SK-N-SH treated with all-trans-retinoic acid at 6 μM for 48 hours (cell line): ENCODE data around the gene ATF6.

Experiments used
- ARNTL ChIP-seq: fragments of 450-650 bp; formaldehyde crosslinking; IDR thresholded peaks from 2 replicates; pipeline ENCODE4 v1.5.0; 2020; ENCODE audit warnings: low read depth, mild to moderate bottlenecking, moderate library complexity, borderline replicate concordance
- ESRRG ChIP-seq: fragments of 250-450 bp; sonication (Bioruptor Pico); IDR thresholded peaks from 2 replicates; pipeline ENCODE4 v1.6.1; 2021; ENCODE audit warnings: mild to moderate bottlenecking
- ISL1 ChIP-seq: fragments of 250-450 bp; sonication (Bioruptor Pico); IDR thresholded peaks from 2 replicates; pipeline ENCODE4 v2.1.2; 2022; ENCODE audit warnings: mild to moderate bottlenecking, moderate library complexity
- POU6F1 ChIP-seq: fragments of 250-450 bp; sonication (Bioruptor Pico); IDR thresholded peaks from 2 replicates; pipeline ENCODE4 v1.8.0; 2021; ENCODE audit warnings: low read depth, mild to moderate bottlenecking, moderate library complexity, borderline replicate concordance
- PPARA ChIP-seq: fragments of 250-450 bp; sonication (Bioruptor Pico); IDR thresholded peaks from 2 replicates; pipeline ENCODE4 v1.5.0; 2020; ENCODE audit warnings: mild to moderate bottlenecking, borderline replicate concordance
- RARB ChIP-seq: fragments of 250-450 bp; sonication (Bioruptor Pico); IDR thresholded peaks from 2 replicates; pipeline ENCODE4 v1.8.0; 2021; ENCODE audit warnings: mild to moderate bottlenecking, moderate library complexity
- TOX ChIP-seq: fragments of 250-450 bp; sonication (Bioruptor Pico); IDR thresholded peaks from 2 replicates; pipeline ENCODE4 v1.8.0; 2021; ENCODE audit warnings: mild to moderate bottlenecking, moderate library complexity, borderline replicate concordance
- ZNF565 ChIP-seq: fragments of 450-650 bp; formaldehyde crosslinking; conservative IDR thresholded peaks from 2 replicates; pipeline ENCODE4 v1.5.0; 2020; ENCODE audit warnings: low read depth, mild to moderate bottlenecking, moderate library complexity
- ZNF70 ChIP-seq: fragments of 450-650 bp; formaldehyde crosslinking; IDR thresholded peaks from 2 replicates; pipeline ENCODE4 v1.5.0; 2020; ENCODE audit warnings: mild to moderate bottlenecking, moderate library complexity
- ZNF8 ChIP-seq: fragments of 450-650 bp; formaldehyde crosslinking; IDR thresholded peaks from 2 replicates; pipeline ENCODE4 v1.5.0; 2020; ENCODE audit warnings: mild to moderate bottlenecking, moderate library complexity

DNA sequence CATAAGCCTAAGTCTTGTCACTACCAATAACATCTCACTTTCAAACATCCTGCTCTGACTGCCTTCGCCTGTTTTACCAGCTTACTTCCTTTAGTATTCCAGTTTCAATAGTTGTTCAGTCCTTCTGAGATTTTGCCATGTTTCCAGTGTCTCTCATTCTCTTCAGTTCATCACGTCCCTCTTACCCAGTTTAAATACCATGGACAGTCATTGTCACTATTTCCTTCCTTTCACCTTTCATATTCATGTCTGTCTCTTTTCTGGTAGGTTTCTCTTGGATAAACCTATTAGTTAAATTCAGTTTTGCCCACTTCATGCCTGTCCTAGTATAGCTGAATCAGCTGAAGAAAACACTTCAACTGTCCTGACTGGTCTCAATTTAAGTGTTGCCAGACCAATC lies 5.9 kb downstream of the ATF6 start:
- TF ChIP-seq ZNF8 (CRISPR knock-in tag) (no peak), ZNF565 (no peak), POU6F1 (CRISPR knock-in tag) (no peak), ISL1 (CRISPR knock-in tag) (no peak), ESRRG (CRISPR knock-in tag) (no peak), TOX (no peak), ARNTL (CRISPR knock-in tag) (no peak), PPARA (CRISPR knock-in tag) (no peak), ZNF70 (CRISPR knock-in tag) (no peak), RARB (CRISPR knock-in tag) (no peak)
